Type B pancreatic cell (in vitro differentiated cells): ENCODE results near the gene UTP14C. TPM values are rescaled to one million over a fixed set of nuclear protein-coding genes. Genes with fewer than 3 reads are reported as not detected.

Experiments used
- DNase-seq: peaks from one replicate; pipeline ENCODE4 v3.0.0; 2021; ENCODE audit warnings: mixed read lengths; ENCODE audit not compliant: unreplicated experiment; ENCODE audit errors: extremely low spot score
- H3K27ac Mint-ChIP-seq: 2 replicates; pipeline ENCODE4 v1.8.0; 2021; ENCODE audit warnings: mild to moderate bottlenecking, mixed read lengths
- H3K27me3 Mint-ChIP-seq: 2 replicates; pipeline ENCODE4 v1.8.0; 2021; ENCODE audit warnings: mixed read lengths
- H3K36me3 Mint-ChIP-seq: 2 replicates; pipeline ENCODE4 v1.8.0; 2021; ENCODE audit warnings: mixed read lengths
- H3K4me1 Mint-ChIP-seq: one replicate; pipeline ENCODE4 v1.8.0; 2021; ENCODE audit warnings: mixed read lengths; ENCODE audit not compliant: unreplicated experiment
- H3K4me3 Mint-ChIP-seq: 2 replicates; pipeline ENCODE4 v1.8.0; 2021; ENCODE audit warnings: mild to moderate bottlenecking, mixed read lengths
- H3K9me3 Mint-ChIP-seq: 2 replicates; pipeline ENCODE4 v1.8.0; 2021; ENCODE audit warnings: mixed read lengths
- total RNA-seq: library from RNA; stranded (reverse); gene quantifications from 2 replicates; pipeline ENCODE4 v1.2.1, GENCODE V29; 2021; ENCODE audit warnings: low replicate concordance
- TF ChIP-seq, protein P1 (sequence below): fragments of 200-600 bp; sonication (generic); conservative IDR thresholded peaks from 2 replicates; pipeline ENCODE4 v1.5.0; 2021; ENCODE audit warnings: antibody characterized with exemption, mild to moderate bottlenecking

The UTP14C gene
- total RNA-seq, 1 donor from 2014 or later = 18.7 TPM

DNA sequence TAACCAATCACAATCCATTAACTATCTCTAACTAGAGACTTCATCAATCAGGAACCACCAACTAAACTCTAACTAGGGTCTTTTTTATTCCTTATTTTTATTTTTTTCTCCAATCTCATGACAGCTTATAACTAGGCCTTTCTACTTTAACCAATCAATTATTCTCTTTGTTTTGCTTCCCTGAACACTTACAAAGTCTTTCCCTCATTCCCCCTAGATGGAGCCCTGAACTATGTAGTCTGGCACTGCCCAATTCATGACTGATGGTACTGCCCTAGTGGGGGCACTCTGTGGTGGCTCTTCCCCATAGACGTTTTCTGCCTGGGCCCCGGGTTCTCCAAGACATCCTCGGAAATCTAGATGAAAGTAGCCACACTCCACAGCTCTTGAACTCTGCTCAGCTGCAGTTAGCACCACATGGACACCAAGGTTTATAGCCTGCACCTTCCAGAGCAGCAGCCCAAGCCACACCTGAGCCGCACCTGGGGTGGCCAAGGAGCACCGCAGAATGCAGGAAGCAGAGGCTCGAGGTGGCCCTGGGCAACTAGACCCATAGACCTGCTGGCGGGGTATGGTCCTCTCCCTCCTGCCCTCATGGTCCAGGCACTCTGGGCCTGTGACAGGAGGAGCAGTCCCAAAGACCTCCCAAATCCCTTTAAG is 19.9 kb upstream of the UTP14C start:
- DNase-seq = no peak
- H3K4me3 Mint-ChIP-seq = no peak overlapping the region

DNA sequence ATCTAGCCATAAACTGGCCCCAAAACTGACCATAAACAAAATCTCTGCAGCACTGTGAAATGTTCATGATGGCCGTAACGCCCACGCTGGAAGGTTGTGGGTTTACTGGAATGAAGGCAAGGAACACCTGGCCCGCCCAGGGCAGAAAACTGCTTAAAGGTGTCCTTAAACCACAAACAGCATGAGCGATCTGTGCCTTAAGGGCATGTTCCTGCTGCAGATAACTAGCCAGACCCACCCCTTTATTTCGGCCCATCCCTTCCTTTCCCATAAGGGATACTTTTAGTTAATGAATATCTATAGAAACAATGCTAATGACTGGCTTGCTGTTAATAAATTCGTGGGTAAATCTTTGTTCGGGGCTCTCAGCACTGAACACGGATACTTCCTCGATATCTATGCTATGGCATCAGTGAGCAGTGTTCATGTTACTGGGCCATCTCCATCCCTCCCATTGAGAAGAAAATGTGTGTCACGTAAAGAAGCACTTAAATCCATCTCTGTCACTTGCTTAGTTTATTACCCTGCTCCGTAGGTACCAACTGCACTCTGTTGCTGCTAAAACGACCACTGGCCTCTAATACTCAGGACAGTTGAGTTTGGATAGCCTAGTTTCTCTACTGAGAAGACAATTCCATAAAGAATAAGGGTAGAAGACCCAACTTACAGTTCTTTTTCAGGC is 18.5 kb upstream of the UTP14C start:
- H3K4me3 Mint-ChIP-seq = no peak overlapping the region
- H3K36me3 Mint-ChIP-seq = peaks cover 5% of the 10 kb centered on the region
- peak overlapping the region; percentile 24 for H3K27ac Mint-ChIP-seq
- TF ChIP-seq, protein P1, sequence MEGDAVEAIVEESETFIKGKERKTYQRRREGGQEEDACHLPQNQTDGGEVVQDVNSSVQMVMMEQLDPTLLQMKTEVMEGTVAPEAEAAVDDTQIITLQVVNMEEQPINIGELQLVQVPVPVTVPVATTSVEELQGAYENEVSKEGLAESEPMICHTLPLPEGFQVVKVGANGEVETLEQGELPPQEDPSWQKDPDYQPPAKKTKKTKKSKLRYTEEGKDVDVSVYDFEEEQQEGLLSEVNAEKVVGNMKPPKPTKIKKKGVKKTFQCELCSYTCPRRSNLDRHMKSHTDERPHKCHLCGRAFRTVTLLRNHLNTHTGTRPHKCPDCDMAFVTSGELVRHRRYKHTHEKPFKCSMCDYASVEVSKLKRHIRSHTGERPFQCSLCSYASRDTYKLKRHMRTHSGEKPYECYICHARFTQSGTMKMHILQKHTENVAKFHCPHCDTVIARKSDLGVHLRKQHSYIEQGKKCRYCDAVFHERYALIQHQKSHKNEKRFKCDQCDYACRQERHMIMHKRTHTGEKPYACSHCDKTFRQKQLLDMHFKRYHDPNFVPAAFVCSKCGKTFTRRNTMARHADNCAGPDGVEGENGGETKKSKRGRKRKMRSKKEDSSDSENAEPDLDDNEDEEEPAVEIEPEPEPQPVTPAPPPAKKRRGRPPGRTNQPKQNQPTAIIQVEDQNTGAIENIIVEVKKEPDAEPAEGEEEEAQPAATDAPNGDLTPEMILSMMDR = no peak
- peaks cover 22% of the 10 kb centered on the region for H3K4me1 Mint-ChIP-seq
- DNase-seq = no peak
- peaks cover 13% of the 10 kb centered on the region for H3K27me3 Mint-ChIP-seq
- H3K9me3 Mint-ChIP-seq = no peaks in the 10 kb centered on the region

More for the DNA sequence above, 19.9 kb upstream of the UTP14C start:
- Mint-ChIP-seq H3K4me1 (peaks cover 25% of the 10 kb centered on the region), H3K9me3 (no peaks in the 10 kb centered on the region), H3K27me3 (peaks cover under 1% of the 10 kb centered on the region), H3K27ac (no peak overlapping the region), H3K36me3 (peaks cover 4% of the 10 kb centered on the region)
- TF ChIP-seq, protein P1 = no peak

DNA sequence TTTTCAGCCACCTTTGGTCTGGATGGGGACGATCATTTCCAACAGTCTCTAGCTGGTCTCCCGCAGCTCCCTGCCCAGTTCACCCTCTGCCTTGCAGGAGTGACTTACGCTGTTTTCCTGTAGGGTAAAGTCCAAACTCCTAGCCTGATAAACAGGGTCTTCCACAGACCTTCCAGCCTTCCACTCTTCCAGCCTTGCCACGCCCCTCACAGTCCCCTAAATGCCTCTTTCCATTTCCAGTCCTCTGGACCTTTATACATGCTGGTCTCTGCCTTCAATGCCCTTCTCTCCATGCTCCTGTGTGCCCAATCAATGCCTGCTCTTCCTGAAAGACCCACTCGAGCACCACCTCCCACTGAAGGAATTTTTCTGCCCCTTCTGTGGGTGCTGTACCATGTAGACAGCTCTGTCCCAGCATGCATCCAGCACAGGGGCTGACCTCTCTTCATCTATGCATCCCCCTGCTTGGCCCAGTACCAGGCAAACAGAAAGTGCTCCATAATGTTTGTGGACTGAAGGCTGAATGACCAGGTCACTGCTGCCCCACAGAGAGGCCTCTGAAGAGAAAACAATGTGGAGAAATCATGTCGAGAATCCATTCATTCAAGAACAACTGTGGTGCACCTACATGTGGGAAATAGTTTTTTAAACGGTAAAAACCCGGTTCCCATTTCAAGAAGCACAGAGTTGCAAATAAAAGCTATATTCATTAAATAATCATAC is 17.8 kb upstream of the UTP14C start:
- Mint-ChIP-seq H3K4me3 (no peak overlapping the region), H3K9me3 (no peaks in the 10 kb centered on the region), H3K36me3 (peaks cover 5% of the 10 kb centered on the region), H3K27ac (no peak overlapping the region), H3K4me1 (peaks cover 18% of the 10 kb centered on the region), H3K27me3 (peaks cover 16% of the 10 kb centered on the region)
- TF ChIP-seq, protein P1 = no peak
- no peak for DNase-seq

DNA sequence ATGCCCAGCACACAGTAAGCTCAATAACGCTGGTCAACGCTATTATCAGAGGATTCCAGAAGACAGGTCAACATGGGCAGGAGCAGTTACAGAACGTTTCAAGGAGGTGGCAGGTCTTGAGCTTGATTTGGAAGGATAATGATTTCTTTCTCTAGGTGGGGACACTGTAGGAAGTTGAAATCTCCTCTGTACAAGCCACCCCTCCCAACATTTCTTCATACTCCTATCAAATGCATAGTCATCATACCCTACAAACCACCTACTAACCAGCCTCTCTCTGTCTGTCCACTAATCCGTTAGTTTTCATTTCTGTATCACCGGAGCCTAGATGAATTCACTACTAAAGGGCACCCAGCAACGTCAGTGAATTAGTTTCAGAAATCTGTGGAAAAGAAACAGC is 14.5 kb upstream of the UTP14C start:
- Mint-ChIP-seq H3K4me1 (peaks cover 13% of the 10 kb centered on the region), H3K36me3 (peaks cover 5% of the 10 kb centered on the region), H3K27ac (peak overlapping the region; percentile 65), H3K9me3 (no peaks in the 10 kb centered on the region), H3K27me3 (peaks cover 16% of the 10 kb centered on the region), H3K4me3 (peak overlapping the region; percentile 100)
- DNase-seq = no peak
- TF ChIP-seq, protein P1 = no peak

DNA sequence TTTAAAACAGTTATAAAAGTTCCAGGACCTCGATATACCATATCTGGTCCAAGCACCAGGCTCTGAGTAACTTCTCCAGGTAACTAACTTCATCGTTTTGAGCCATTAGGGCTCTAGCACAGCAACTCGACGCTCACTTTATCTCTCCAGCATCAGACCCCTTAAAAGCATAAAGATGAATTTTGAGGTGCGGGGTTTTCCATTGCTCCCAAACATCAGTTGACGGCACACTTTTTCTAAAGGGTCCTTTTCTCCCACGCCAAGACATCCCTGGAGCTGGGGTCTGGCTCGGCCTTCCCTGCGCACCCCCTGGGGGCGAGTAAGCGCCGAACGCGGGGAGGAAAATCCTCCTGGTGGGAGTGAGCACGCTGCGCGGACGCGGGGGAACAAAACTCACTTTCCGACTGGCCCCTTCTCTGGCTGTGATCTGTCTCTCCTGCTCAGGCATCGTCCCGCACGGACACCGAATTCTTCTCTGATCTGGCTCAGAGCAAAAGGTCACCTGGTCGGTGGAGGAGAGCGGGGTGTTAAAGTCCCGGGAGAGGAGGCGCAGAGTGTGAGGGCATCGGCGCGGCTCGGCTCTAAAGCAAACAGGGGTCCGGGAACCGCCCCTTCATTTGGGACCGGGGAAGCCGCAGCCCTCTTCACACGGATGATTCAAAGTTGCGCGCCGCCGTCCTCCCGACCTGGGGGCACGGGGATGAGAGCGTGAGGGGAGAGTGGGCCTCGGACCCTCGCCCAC is 13.4 kb upstream of the UTP14C start, which contains the start of gene ATP7B:
Gene ATP7B (minus strand): TSS at position 561 of the 742 bp plus-strand sequence. CDS start 113 bp downstream, at position 448.
- no peaks in the 10 kb centered on the region for H3K9me3 Mint-ChIP-seq
- TF ChIP-seq, protein P1 = peak; percentile 46
- peak within 1 kb of the TSS; percentile 100 for H3K4me3 Mint-ChIP-seq
- H3K27me3 Mint-ChIP-seq = peaks cover 16% of the 10 kb centered on the region
- peaks cover 12% of the 10 kb centered on the region for H3K4me1 Mint-ChIP-seq
- no peak for DNase-seq
- H3K36me3 Mint-ChIP-seq = peaks cover 11% of the 10 kb centered on the region
- H3K27ac Mint-ChIP-seq = peak within 1 kb of the TSS; percentile 98
